ENCODE measurements around the gene LEPROT.

DNA sequence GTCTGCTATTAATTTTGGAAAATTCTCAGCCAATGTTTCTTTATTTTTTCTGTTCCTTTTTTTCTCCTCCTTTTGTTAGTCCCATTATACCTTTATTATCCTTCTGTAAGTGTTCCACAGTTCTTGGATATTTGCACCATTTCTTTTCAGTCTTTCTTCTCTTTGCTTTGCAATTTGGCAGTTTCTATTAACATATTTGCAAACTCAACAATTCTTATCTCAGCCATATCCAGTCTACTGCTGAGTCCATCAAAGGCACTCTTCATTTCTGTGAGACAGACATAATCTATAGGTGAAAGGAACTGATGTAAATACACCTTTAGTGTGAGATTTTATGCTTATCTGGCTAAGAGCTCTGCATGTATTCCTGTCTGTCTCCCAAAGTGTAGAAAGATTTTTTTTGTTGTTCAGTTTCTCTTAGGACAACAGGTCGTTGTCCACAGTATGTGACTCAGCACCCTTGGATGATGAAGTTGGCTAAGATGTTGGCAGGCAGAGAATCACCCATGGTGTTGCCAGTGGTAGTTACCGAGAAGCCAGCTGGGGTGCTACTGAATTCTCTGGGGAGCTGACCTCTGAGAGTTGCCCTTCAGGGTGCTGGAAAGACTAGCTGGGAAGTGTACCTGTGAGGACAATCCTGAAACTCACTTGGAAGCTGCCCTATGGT is 38.4 kb downstream of the LEPROT start:
- TF ChIP-seq, protein P1, sequence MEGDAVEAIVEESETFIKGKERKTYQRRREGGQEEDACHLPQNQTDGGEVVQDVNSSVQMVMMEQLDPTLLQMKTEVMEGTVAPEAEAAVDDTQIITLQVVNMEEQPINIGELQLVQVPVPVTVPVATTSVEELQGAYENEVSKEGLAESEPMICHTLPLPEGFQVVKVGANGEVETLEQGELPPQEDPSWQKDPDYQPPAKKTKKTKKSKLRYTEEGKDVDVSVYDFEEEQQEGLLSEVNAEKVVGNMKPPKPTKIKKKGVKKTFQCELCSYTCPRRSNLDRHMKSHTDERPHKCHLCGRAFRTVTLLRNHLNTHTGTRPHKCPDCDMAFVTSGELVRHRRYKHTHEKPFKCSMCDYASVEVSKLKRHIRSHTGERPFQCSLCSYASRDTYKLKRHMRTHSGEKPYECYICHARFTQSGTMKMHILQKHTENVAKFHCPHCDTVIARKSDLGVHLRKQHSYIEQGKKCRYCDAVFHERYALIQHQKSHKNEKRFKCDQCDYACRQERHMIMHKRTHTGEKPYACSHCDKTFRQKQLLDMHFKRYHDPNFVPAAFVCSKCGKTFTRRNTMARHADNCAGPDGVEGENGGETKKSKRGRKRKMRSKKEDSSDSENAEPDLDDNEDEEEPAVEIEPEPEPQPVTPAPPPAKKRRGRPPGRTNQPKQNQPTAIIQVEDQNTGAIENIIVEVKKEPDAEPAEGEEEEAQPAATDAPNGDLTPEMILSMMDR (IDR thresholded peaks at IDR 0.05) = no peak
- TF ChIP-seq EZH2 (IDR thresholded peaks at IDR 0.05) (no peak), EZH2phosphoT487 (IDR thresholded peaks at IDR 0.05) (no peak)
